GM19193 (cell line): ENCODE results near the gene CORO7.

ENCODE experiments used
- POLR2A ChIP-seq: IDR thresholded peaks from 4 replicates; pipeline ENCODE4 v1.6.1; 2011; ENCODE audit not compliant: insufficient read depth, insufficient read length; ENCODE audit errors: extremely low read depth

The CORO7 gene

DNA sequence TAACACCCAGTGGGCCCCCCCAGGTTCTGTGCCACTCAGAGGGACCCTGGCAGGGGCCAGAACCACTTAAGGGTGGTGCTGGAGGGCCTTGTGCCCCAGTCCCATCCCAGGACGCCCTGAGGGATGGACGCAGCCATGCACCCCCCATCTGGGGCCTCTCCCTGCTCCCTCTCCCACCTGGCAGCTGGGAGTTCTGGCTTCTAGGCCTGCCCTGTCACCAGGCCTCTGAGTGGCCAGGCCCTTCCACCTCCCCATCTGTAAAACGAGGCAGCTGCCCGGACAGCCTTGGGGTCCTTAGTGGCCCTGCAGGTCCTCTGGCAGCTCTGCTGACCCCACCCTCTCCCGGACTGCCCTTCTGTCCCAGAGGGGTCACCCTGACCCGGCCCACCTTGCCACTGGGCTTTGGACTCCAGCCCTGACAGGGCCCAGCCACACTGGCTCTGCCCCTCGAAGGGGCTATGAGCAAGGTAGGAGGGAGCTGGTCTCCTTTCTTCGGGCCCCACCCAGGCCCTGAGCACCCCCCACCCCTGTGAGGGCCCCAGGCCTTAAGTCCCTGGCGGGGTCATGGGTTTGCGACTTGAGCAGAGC lies 77.6 kb downstream of the CORO7 start:
- TF ChIP-seq POLR2A: no peak

DNA sequence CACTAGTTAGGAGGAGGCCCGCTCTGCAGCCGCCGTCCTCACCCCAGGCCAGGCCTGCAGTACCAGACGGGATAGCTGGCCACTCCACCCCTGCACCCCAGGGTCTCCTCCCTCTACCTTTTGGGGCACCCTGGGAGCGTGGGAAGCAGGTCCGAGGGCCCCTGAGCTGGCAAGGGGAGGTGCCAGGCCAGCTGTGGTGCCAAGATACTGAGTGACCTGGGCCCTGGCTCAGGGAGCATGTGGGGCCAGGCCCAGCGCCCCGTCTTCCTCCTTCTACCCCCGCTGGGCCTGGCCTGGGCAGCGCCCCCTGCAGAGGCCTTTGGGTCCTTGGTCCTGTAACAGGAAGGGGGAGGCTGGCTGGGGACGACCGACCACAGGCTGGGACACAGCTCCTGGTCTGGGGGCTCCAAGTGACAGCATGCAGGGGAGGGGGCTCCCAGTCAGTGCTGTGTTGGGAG lies 78.2 kb downstream of the CORO7 start:
- TF ChIP-seq POLR2A: no peak

DNA sequence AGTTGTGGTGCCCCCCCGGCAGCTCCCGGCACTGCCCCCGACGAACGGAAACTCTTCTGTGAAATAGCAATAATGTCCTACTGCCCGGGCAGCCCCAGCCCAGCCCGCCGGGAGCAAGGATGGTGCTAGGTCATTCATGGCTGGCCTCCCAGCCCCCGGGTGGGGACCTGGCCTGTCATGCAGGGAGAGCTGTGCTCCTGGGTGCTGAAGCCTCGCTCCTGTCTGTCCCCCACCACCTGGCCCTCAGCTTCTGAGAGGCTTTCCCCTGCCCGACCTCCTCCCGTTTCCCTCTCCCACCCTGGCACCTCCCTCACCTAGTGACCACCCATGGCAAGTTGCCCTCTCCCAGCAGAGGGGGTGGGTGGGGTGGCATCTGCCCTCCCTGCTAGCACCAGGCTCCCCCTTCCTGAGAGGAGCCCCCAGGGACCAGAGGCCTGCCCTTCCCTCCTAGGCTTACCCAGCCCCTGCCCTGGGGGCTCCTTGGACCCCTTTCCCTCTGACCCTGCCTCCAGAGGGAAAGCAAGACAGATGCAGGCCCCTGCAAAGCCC lies 78.8 kb downstream of the CORO7 start:
- TF ChIP-seq POLR2A: no peak

DNA sequence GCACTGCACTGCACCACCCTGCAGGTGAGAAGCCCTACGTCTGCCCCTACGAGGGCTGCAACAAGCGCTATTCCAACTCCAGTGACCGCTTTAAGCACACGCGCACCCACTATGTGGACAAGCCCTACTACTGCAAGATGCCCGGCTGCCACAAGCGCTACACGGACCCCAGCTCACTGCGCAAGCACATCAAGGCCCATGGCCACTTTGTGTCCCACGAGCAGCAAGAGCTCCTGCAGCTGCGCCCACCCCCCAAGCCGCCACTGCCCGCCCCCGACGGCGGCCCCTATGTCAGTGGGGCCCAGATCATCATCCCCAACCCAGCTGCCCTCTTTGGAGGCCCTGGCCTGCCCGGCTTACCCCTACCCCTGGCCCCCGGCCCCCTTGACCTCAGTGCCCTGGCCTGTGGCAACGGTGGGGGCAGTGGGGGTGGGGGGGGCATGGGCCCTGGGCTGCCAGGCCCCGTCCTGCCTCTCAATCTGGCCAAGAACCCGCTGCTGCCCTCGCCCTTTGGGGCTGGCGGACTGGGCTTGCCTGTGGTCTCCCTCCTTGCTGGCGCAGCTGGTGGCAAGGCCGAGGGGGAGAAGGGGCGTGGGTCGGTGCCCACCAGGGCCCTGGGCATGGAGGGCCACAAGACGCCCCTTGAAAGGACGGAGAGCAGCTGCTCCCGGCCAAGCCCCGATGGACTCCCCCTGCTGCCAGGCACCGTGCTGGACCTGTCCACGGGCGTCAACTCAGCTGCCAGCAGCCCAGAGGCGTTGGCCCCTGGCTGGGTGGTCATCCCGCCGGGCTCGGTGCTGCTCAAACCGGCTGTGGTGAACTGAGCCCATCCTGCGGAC lies 79.5 kb downstream of the CORO7 start:
- no peak for TF ChIP-seq POLR2A

DNA sequence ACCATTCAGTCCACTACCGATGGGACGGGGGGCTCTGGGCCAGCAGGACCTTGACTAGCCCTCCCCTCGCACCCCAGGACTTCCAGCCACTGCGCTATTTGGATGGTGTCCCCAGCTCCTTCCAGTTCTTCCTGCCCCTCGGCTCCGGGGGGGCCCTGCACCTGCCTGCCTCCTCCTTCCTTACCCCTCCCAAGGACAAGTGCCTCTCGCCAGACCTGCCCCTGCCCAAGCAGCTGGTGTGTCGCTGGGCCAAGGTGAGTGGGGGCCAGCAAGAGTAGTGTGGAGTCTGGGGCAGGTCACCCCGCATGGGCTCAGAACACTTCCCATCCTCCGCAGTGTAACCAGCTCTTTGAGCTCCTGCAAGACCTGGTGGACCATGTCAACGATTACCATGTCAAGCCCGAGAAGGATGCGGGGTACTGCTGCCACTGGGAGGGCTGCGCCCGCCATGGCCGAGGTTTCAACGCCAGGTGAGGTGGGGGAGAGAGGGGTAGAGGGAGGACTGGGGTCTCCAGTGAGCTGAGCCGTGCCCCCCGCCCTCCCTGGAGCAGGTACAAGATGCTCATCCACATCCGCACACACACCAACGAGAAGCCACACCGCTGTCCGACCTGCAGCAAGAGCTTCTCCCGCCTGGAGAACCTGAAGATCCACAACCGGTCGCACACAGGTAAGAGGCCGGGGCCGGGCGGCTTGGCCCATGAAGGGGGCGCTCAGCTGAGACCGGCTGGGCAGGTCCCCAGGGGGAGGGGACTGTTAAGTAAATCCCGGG lies 81.5 kb downstream of the CORO7 start:
- TF ChIP-seq POLR2A: no peak

DNA sequence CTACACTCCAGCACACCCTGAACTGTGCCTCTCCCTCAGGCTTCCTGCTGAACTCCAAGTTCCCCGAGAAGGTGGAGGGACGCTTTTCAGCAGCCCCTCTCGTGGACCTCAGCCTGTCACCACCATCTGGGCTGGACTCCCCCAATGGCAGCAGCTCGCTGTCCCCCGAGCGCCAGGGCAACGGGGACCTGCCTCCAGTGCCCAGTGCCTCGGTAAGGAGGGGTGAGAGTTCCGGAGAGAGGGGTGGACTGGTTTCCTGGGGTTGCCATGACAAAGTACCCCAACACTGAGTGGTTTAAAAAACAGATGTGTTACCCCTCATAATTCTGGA lies 83.1 kb downstream of the CORO7 start:
- TF ChIP-seq POLR2A: no peak

DNA sequence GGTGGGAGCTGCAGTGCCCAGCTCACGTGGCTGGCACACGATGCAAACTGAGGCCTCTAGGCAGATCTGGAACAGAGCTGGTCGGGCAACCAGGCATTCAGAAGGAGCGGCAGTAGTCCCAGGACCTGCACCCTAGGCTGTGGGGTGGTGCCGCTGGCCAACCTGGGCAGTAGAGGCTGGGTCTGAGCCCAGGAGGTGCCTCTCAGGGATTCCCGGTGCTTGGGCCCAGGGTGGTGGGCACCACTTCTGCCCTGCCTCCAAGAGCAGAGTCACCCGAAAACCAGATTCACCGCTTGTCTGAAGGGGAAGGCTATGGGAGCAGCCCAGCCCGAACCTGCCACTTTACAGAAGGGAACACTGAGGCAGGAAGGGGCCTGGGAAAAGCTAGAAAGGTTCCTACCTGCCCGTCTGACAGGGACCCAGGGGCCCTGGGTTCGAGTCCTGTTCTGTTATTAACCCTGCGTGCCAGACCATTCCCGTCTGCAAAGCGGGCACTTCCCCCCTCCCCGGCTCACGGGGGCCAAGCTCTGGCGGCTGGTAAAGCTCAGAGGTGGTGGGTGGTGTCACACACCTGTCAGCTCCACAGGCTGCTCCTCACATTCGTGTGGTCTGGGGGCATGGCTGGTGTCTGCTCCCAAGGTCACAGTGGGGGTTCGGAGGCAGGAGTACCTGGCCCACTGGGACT lies 83.6 kb downstream of the CORO7 start:
- no peak for TF ChIP-seq POLR2A

DNA sequence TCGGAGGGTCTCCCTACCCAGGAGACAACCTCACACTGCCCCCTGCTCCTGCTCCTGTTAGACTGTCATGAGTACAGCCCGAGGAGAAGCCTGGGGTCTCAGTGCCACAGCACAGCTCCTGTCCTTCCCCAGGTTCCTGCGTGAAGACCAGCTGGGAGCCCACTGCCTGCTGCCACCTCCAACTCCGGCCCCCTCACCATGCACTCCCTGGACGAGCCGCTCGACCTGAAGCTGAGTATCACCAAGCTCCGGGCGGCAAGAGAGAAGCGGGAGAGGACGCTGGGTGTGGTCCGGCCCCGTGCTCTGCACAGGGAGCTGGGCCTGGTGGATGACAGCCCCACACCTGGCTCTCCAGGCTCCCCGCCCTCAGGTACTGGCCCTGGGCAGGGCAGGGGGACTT lies 84.3 kb downstream of the CORO7 start:
- TF ChIP-seq POLR2A: no peak

DNA sequence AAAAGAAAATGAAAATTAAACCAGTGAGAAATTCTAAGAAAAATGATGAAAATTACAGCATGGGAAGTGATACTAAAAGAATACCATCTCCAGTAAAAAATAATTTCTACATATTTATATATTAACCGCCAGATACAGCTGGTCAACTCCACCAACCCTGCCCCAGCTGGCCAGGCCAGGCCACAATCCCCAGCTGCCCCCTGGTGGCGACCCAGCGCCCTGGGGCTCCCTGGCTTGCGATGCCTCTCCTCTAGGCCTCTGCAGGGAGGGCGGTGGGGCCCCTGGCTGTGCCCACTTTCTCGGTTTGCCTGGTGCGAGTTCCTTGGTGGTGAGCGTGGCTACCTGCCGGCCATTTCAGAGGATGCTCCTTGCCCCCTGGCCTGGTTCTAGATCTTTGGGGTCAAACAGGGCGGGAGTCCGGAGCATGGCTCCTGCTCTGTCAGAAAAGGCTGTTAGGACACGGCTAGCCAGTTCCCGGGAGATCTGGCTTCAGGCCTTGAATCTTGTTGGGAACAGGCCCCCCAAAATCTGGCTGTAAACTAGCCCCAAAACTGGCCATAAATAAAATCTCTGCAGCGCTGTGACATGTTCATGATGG lies 86.0 kb downstream of the CORO7 start:
- TF ChIP-seq POLR2A: no peak

DNA sequence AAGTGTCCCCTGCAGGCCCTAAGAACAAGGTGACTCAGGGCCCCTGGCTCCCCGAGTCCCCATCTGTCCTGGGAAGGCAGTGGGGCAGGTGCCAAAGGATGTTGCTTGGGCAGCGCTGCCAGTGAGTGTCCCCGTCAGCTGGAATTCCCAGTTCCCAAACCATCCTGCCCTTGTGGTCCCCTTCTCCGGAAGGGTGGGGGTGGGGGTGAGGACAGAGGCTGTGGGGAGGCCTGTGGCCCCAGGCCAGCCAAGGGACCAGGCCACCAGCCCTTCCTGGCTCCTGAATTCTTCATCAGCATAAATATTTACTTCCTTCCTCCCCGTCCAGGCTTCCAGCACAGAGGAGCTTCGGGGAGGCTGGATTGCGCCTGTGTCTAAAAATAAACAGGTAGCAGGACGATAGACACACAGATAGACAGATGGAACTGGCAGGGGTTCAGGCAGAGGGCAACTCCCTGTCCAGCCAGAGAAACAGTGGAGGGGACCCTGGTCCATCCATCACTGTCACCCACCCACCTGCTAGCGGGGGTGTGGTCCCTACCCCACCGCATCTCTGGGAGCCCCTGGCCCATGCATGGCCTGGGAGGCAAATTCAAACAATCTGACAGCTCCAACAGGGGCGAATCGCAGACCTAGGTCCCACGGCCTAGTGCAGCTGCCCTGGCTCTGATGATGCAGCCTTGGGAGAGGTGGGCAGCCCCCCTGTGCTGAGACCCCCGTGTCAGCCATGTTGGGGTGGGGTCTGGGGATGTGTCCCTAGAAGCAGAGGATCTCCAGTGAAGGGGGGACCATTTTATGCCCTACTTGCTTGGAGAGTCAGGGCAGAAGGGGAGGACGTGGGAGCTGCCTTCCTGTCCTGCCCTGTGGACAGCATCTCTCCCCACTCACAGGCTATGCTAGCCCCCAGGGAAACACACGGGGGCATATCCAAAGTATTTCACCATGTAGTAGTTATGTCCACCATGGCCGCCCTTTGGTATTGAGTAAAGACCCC lies 87.3 kb downstream of the CORO7 start:
- TF ChIP-seq POLR2A: no peak

DNA sequence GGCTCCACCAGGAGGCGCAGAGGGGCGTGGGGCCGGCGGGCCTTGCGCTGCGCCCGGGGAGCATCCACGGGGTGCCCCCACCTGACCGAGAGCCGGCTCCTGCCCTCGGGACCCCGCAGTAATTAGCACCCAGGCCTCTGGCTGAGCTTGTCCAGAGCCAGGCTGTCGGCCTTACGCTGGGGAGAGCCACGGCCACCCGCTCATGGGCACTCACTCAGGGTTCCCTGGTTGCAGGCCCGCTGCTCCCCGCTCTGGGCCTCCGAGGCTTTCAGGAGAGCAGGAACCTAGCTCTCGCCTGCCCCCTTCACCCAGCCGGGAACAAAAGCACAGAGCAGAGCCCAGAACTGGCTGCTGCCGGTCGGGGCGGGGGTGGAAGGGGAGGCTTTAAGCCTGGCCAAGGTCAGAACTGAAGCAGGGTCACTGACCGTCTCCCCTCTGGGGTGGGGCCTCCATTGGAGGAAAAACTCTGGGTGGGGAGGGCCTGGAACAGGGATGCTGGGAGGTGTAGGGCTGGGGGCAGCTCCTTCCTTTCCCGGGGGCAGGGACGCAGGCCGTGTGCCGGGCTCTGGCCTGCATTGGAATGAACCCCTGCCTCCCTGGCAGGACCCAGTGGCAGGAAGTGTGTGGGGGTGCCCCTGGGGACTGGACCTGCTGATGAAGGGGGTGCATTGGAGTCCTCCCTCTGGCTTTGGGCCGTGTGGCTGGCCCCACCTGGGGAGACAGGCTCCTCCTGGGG lies 88.2 kb downstream of the CORO7 start:
- no peak for TF ChIP-seq POLR2A

DNA sequence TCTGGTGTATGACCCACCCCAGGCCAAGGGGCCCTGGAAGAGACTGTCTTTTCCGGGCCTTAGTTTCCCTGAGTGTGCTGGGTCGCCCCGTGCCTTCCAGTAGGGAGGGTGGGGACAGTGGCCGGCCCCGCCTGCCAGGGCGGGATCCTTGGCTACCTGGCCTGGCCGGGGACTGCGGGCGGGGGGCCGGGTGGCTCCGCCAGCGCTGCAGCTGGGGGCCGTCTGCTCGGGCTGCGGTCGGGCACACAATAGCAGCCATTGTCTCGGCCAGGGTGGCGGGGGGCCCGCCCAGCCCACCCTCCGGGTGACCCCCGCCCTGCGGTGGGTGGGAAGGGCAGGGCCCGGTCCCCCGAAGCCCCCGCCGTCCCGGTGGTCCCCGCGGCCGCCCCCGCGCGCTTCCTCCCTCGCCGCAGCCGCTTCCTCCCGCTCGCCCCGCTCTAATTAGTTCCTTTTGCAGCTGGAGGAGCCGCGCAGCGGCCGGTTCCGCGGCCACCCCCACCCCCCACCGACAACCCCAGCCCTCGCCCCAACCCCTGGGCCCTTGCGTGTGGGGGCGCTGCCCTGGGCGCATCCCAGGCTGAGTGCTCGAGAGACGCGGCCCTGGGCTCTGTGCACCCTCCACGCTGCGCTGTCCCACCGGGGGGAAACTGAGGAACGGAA lies 88.9 kb downstream of the CORO7 start:
- no peak for TF ChIP-seq POLR2A
